SK-N-SH (cell line): ENCODE results near the gene PPP2R5C. TPM values are rescaled to one million over a fixed set of nuclear protein-coding genes. Genes with fewer than 3 reads are reported as not detected.

Experiments
- CTCF ChIA-PET: fragments of 300-600, 350-600 bp; formaldehyde crosslinking; extraction: SDS; loops from one replicate; lab custom pipeline; 2021; lab: Yijun Ruan, JAX
- POLR2A ChIA-PET: fragments of 350-600 bp; sonication (Branson Sonifier 250); formaldehyde crosslinking; extraction: SDS; loops from one replicate; lab custom pipeline; 2020; ENCODE audit warnings: antibody characterized with exemption, inconsistent platforms; lab: Yijun Ruan, JAX
- DNase-seq: peaks from one replicate; pipeline ENCODE4 v3.0.0; 2012
- H2AFZ ChIP-seq: fragments of 200-600 bp; sonication (generic); 2 replicates; pipeline ENCODE4 v1.8.1; 2016; ENCODE audit warnings: antibody characterized with exemption, mild to moderate bottlenecking, low read depth
- H3F3A ChIP-seq: fragments of 200-600 bp; sonication (generic); replicated peaks from 2 replicates; pipeline ENCODE3; 2016; ENCODE audit warnings: antibody characterized with exemption, mild to moderate bottlenecking; ENCODE audit not compliant: insufficient read depth
- H3K27ac ChIP-seq, 2 experiments: fragments of 200-500 bp in 1 of 2; fragments of 200-600 bp in 1 of 2; sonication (Bioruptor generic) in 1 of 2; sonication (generic), shearing (Covaris generic) in 1 of 2; 2 replicates each; pipeline versions ENCODE4 v1.5.1 to v1.6.1; 2014 to 2016; ENCODE audit warnings: low read depth in 2 of 2, inconsistent platforms in 1 of 2, low read length in 1 of 2, mild to moderate bottlenecking in 1 of 2, mixed read lengths in 1 of 2
- H3K27me3 ChIP-seq: fragments of 200-600 bp; sonication (generic), shearing (Covaris generic); 2 replicates; pipeline ENCODE4 v1.6.1; 2016; ENCODE audit warnings: mixed run types; ENCODE audit not compliant: insufficient read depth
- H3K36me3 ChIP-seq, 2 experiments: fragments of 200-500 bp in 1 of 2; fragments of 200-600 bp in 1 of 2; sonication (Bioruptor generic) in 1 of 2; sonication (generic) in 1 of 2; replicated peaks in 1 of 2; 2 replicates each; pipeline versions ENCODE3 to v1.5.1; 2014 to 2016; ENCODE audit warnings: low read length in 1 of 2, mild to moderate bottlenecking in 1 of 2; ENCODE audit not compliant: insufficient read depth in 2 of 2, control insufficient read depth in 1 of 2
- H3K4me1 ChIP-seq, 2 experiments: fragments of 200-500 bp in 1 of 2; fragments of 200-600 bp in 1 of 2; sonication (Bioruptor generic) in 1 of 2; sonication (generic), shearing (Covaris generic) in 1 of 2; 2 replicates each; pipeline versions ENCODE4 v1.5.1 to v1.6.1; 2014 to 2016; ENCODE audit warnings: low read depth in 1 of 2, low read length in 1 of 2, mixed run types in 1 of 2; ENCODE audit not compliant: insufficient read depth in 2 of 2, control insufficient read depth in 1 of 2
- H3K4me2 ChIP-seq: fragments of 200-600 bp; sonication (generic), shearing (Covaris generic); 2 replicates; pipeline ENCODE4 v1.6.1; 2017; ENCODE audit warnings: mixed run types
- H3K4me3 ChIP-seq, 2 experiments: fragments of 200-500 bp in 1 of 2; fragments of 200-600 bp in 1 of 2; sonication (Bioruptor generic) in 1 of 2; sonication (generic), shearing (Covaris generic) in 1 of 2; 2 replicates each; pipeline versions ENCODE4 v1.5.1 to v1.8.1; 2014 to 2016; ENCODE audit warnings: low read depth in 2 of 2, inconsistent platforms in 1 of 2, low read length in 1 of 2, mild to moderate bottlenecking in 1 of 2, mixed read lengths in 1 of 2, moderate library complexity in 1 of 2
- H3K79me2 ChIP-seq: fragments of 200-600 bp; sonication (generic); 2 replicates; pipeline ENCODE4 v1.8.1; 2017; ENCODE audit warnings: mild to moderate bottlenecking; ENCODE audit not compliant: insufficient read depth
- H3K9ac ChIP-seq: fragments of 200-600 bp; sonication (generic); 2 replicates; pipeline ENCODE4 v1.6.1; 2017; ENCODE audit warnings: mixed run types
- H3K9me2 ChIP-seq: fragments of 200-600 bp; sonication (generic); 2 replicates; pipeline ENCODE4 v1.6.1; 2017; ENCODE audit warnings: mixed run types
- H3K9me3 ChIP-seq: fragments of 200-600 bp; sonication (generic); 2 replicates; pipeline ENCODE4 v1.6.1; 2017; ENCODE audit warnings: mixed run types, mild to moderate bottlenecking, moderate library complexity
- H4K20me1 ChIP-seq: fragments of 200-600 bp; sonication (generic); 2 replicates; pipeline ENCODE4 v1.6.1; 2017; ENCODE audit warnings: mild to moderate bottlenecking, mixed run types; ENCODE audit not compliant: insufficient read depth
- ELF1 ChIP-seq: IDR thresholded peaks from 2 replicates; pipeline ENCODE4 v1.4.0; 2012
- EP300 ChIP-seq, 2 experiments: IDR thresholded peaks; 2 replicates each; pipeline versions ENCODE4 v1.4.0 to v1.6.1; 2012; ENCODE audit warnings: borderline replicate concordance in 1 of 2, low read depth in 1 of 2, low read length in 1 of 2
- FOXJ3 ChIP-seq: sonication (generic); formaldehyde crosslinking; IDR thresholded peaks from 2 replicates; pipeline ENCODE4 v1.5.1; 2020; ENCODE audit warnings: mild to moderate bottlenecking, missing genetic modification reagents
- JUND ChIP-seq: IDR thresholded peaks from 2 replicates; pipeline ENCODE4 v1.4.0; 2012
- NRF1 ChIP-seq: IDR thresholded peaks from 2 replicates; pipeline ENCODE4 v1.6.1; 2012; ENCODE audit warnings: low read depth, mild to moderate bottlenecking, low read length
- POLR2AphosphoS5 ChIP-seq: IDR thresholded peaks from 2 replicates; pipeline ENCODE4 v1.6.1; 2012; ENCODE audit warnings: low read depth, low read length
- RFX5 ChIP-seq: IDR thresholded peaks from 2 replicates; pipeline ENCODE4 v1.6.1; 2012; ENCODE audit warnings: mild to moderate bottlenecking, improper control_type of control experiment, low read length
- SIN3A ChIP-seq: IDR thresholded peaks from 2 replicates; pipeline ENCODE4 v1.6.1; 2012; ENCODE audit warnings: low read depth, mild to moderate bottlenecking, low read length, moderate library complexity, borderline replicate concordance
- TAF1 ChIP-seq: IDR thresholded peaks from 2 replicates; pipeline ENCODE4 v1.6.1; 2012; ENCODE audit warnings: low read depth, mild to moderate bottlenecking, low read length, moderate library complexity, borderline replicate concordance
- USF2 ChIP-seq: fragments of 150-350 bp; IDR thresholded peaks from 2 replicates; pipeline ENCODE4 v1.6.1; 2017; ENCODE audit warnings: antibody characterized with exemption, low read length, low read depth, borderline replicate concordance
- YY1 ChIP-seq: IDR thresholded peaks from 2 replicates; pipeline ENCODE4 v1.4.0; 2012; ENCODE audit warnings: low read depth, mild to moderate bottlenecking
- WGBS: methylation state at CpG from one replicate; pipeline ENCODE4 v1.1.6; 2017; ENCODE audit warnings: low lambda C conversion rate; 5-methylcytosine and 5-hydroxymethylcytosine counted together
- polyA plus RNA-seq, 3 experiments: library from polyadenylated mRNA; depleted of rRNA; stranded (reverse); fragments of >200 nt; gene quantifications; 2 replicates each; pipeline ENCODE4 v1.2.3, GENCODE V29; 2012
- TF ChIP-seq, protein P1 (sequence below): fragments of 150-350 bp; IDR thresholded peaks from 2 replicates; pipeline ENCODE4 v1.6.1; 2016; ENCODE audit warnings: mild to moderate bottlenecking, low read depth, low read length
- TF ChIP-seq, protein P2 (sequence below): IDR thresholded peaks from 2 replicates; pipeline ENCODE4 v1.6.1; 2012; ENCODE audit warnings: mild to moderate bottlenecking, low read depth, low read length, moderate library complexity

The PPP2R5C gene
- polyA plus RNA-seq, 1 of the 3 experiments (the other 2 are of a cell fraction) = 43.7 TPM

DNA sequence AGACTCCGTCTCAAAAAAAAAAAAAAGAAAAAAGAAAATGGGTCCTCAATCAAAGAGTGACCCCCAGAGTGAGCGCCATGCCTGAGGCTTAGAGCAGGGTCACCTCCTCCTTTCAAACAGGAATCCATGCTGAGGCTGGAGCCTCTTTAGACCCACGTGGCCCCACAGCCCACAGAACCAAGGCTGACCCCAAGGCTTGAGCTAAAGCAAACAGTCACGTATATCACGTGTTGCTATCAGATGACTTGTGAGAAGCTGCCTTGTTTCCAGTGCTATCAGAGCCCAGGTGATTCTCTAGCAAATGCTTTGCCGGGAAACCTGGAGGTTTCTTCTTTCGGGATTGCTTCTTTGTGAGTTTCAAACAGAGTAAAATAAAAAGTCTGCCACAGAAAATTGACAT is 171.2 kb downstream of the PPP2R5C start:
- WGBS = 82% methylated on average over 7 of the region's 7 CpGs
- Histone ChIP-seq H3K79me2 (no peaks in the 10 kb centered on the region), H3K9me2 (no peaks in the 10 kb centered on the region), H3K36me3 (peaks cover 0 to 4% of the 10 kb centered on the region in 2 experiments), H3K4me1 (peaks cover 0 to 11% of the 10 kb centered on the region in 2 experiments; a peak in 2 of 4 replicates), H3F3A (no peaks in the 10 kb centered on the region), H3K27ac (no peak overlapping the region), H3K4me3 (no peak overlapping the region), H2AFZ (no peak overlapping the region), H3K9ac (no peak overlapping the region), H3K4me2 (no peak overlapping the region), H3K27me3 (no peaks in the 10 kb centered on the region), H4K20me1 (no peaks in the 10 kb centered on the region), H3K9me3 (no peaks in the 10 kb centered on the region)
- DNase-seq = no peak
- no peak for TF ChIP-seq POLR2AphosphoS5
- no peak for TF ChIP-seq YY1
- no peak for TF ChIP-seq EP300 (IDR thresholded peaks at IDR 0.05; ENCODE audit: borderline replicate concordance in 1 of 2, low read depth in 1 of 2, low read length in 1 of 2)
- TF ChIP-seq SIN3A = no peak
- no peak for TF ChIP-seq USF2
- no peak for TF ChIP-seq FOXJ3
- no peak for TF ChIP-seq ELF1
- no peak for TF ChIP-seq NRF1
- CTCF ChIA-PET = interaction anchor here (2.0 kb wide), 1 partner anchor 162 kb away, joined by 9 read pairs; no protein-coding TSS in a partner anchor
- POLR2A ChIA-PET = no interaction called here

DNA sequence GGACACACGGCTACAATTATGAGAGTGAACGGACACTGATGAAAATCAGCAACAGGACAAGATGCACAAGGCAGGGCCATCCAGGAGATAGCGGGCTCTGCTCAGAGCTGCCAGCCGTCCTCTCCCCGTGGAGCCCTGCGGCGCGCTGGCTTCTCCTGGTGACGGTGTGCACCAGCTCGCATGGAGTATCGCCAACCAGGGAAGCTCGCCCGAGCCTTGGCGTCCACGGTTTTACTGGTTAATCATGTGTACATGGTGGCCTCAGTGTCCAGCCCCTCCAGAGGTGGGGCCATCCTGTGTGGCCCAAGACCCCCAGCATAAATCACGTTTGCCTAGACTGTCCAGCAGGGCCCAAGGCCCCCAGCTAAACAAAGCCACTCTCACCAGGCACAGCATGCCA is 171.7 kb downstream of the PPP2R5C start:
- no peak overlapping the region for H3K4me3 ChIP-seq
- peaks cover 0 to 6% of the 10 kb centered on the region in 2 experiments; a peak in 2 of 4 replicates for H3K4me1 ChIP-seq
- H3K9me2 ChIP-seq = no peaks in the 10 kb centered on the region
- H3K36me3 ChIP-seq = peaks cover 0 to 4% of the 10 kb centered on the region in 2 experiments
- H3K27ac ChIP-seq = no peak overlapping the region
- H3K4me2 ChIP-seq = no peak overlapping the region
- DNase-seq = no peak
- H3K9ac ChIP-seq = no peak overlapping the region
- CTCF ChIA-PET = interaction anchor here (1.0 to 2.0 kb wide), 2 partner anchors 162 to 226 kb away, joined by 3 to 9 read pairs; no protein-coding TSS in a partner anchor
- no peaks in the 10 kb centered on the region for H3K27me3 ChIP-seq
- POLR2A ChIA-PET = interaction anchor here (0.8 kb wide), 1 partner anchor 10 kb away, joined by 3 read pairs; no protein-coding TSS in a partner anchor
- H4K20me1 ChIP-seq = no peaks in the 10 kb centered on the region
- WGBS = 70% methylated on average over 10 of the region's 16 CpGs
- no peak overlapping the region for H2AFZ ChIP-seq
- no peaks in the 10 kb centered on the region for H3K9me3 ChIP-seq
- H3K79me2 ChIP-seq = no peaks in the 10 kb centered on the region
- TF ChIP-seq TAF1 (no peak), JUND (no peak), RFX5 (no peak)
- TF ChIP-seq, protein P1, sequence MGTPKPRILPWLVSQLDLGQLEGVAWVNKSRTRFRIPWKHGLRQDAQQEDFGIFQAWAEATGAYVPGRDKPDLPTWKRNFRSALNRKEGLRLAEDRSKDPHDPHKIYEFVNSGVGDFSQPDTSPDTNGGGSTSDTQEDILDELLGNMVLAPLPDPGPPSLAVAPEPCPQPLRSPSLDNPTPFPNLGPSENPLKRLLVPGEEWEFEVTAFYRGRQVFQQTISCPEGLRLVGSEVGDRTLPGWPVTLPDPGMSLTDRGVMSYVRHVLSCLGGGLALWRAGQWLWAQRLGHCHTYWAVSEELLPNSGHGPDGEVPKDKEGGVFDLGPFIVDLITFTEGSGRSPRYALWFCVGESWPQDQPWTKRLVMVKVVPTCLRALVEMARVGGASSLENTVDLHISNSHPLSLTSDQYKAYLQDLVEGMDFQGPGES = no peak
- TF ChIP-seq, protein P2, sequence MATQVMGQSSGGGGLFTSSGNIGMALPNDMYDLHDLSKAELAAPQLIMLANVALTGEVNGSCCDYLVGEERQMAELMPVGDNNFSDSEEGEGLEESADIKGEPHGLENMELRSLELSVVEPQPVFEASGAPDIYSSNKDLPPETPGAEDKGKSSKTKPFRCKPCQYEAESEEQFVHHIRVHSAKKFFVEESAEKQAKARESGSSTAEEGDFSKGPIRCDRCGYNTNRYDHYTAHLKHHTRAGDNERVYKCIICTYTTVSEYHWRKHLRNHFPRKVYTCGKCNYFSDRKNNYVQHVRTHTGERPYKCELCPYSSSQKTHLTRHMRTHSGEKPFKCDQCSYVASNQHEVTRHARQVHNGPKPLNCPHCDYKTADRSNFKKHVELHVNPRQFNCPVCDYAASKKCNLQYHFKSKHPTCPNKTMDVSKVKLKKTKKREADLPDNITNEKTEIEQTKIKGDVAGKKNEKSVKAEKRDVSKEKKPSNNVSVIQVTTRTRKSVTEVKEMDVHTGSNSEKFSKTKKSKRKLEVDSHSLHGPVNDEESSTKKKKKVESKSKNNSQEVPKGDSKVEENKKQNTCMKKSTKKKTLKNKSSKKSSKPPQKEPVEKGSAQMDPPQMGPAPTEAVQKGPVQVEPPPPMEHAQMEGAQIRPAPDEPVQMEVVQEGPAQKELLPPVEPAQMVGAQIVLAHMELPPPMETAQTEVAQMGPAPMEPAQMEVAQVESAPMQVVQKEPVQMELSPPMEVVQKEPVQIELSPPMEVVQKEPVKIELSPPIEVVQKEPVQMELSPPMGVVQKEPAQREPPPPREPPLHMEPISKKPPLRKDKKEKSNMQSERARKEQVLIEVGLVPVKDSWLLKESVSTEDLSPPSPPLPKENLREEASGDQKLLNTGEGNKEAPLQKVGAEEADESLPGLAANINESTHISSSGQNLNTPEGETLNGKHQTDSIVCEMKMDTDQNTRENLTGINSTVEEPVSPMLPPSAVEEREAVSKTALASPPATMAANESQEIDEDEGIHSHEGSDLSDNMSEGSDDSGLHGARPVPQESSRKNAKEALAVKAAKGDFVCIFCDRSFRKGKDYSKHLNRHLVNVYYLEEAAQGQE = no peak
- no peaks in the 10 kb centered on the region for H3F3A ChIP-seq
